ENCODE measurements around the gene MAP4.
"Not testable (repeated sequence)": the region's sequence is repeated elsewhere in the genome, so short reads cannot be mapped to it uniquely, and the experiment has no call there.

Gene MAP4

GRCh38 chr3:47847260-47847659 is 169.0 kb downstream of the MAP4 start:
- peak; percentile 36 for DNase-seq (ENCODE audit: low read depth, low spot score)

- DNase-seq (ENCODE audit: low read depth, low spot score): no peak
These were observed 169.4 kb downstream of the MAP4 start for GRCh38 chr3:47846880-47847248.

GRCh38 chr3:47846186-47846879 is 169.9 kb downstream of the MAP4 start:
- no peak for DNase-seq (ENCODE audit: low read depth, low spot score)

GRCh38 chr3:47841786-47842349 is 174.3 kb downstream of the MAP4 start:
- peak; percentile 60 for DNase-seq (ENCODE audit: low read depth, low spot score)

GRCh38 chr3:47838503-47838902 is 177.7 kb downstream of the MAP4 start:
- no peak for DNase-seq (ENCODE audit: low read depth, low spot score)

- no peak for DNase-seq (ENCODE audit: low read depth, low spot score)
These were observed 179.2 kb downstream of the MAP4 start for GRCh38 chr3:47836986-47837385.

- DNase-seq (ENCODE audit: low read depth, low spot score): not testable (repeated sequence)
These were observed 186.7 kb downstream of the MAP4 start for GRCh38 chr3:47829482-47829881.

- peak; percentile 21 for DNase-seq (ENCODE audit: low read depth, low spot score)
These were observed 190.6 kb downstream of the MAP4 start for GRCh38 chr3:47825590-47825989.

GRCh38 chr3:47824541-47825473 is 191.4 kb downstream of the MAP4 start:
- peak; percentile 94 for DNase-seq (ENCODE audit: low read depth, low spot score)

GRCh38 chr3:47817609-47818008 is 198.6 kb downstream of the MAP4 start:
- no peak for DNase-seq (ENCODE audit: low read depth, low spot score)

GRCh38 chr3:47813551-47814177 is 202.6 kb downstream of the MAP4 start:
- DNase-seq (ENCODE audit: low read depth, low spot score): no peak

- DNase-seq (ENCODE audit: low read depth, low spot score): no peak
These were observed 211.6 kb downstream of the MAP4 start for GRCh38 chr3:47804577-47804976.

- DNase-seq (ENCODE audit: low read depth, low spot score): peak; percentile 86
These were observed 212.7 kb downstream of the MAP4 start for GRCh38 chr3:47803480-47804025.

GRCh38 chr3:47802734-47803479 is 213.3 kb downstream of the MAP4 start, which contains the start of gene DHX30:
Gene DHX30, plus strand, starts transcription at chr3:47803138. Its CDS starts 7,546 bp downstream, at chr3:47810684.
- peak; percentile 85 for DNase-seq (ENCODE audit: low read depth, low spot score)
